Measurements from ENCODE around the gene TOR4A. TPM values are rescaled to one million over a fixed set of nuclear protein-coding genes. Genes with fewer than 3 reads are reported as not detected.
A peak's percentile ranks its signal among the peaks of the same experiment; 100 is the strongest.
"Not testable (repeated sequence)": the region's sequence is repeated elsewhere in the genome, so short reads cannot be mapped to it uniquely, and the experiment has no call there.

Gene TOR4A
- total RNA-seq, 1 donor from 2014 or later, result 1.5 TPM

GRCh38 chr9:137235424-137236237 lies 41.9 kb upstream of the TOR4A start:
- peaks cover 9% of the 10 kb centered on the region for H3K4me1 Mint-ChIP-seq (ENCODE audit: low read depth, unreplicated experiment)
- DNase-seq, result no peak
- no peak for TF ChIP-seq CTCF (IDR thresholded peaks at IDR 0.05; ENCODE audit: partially characterized antibody, unreplicated experiment)
- H3K27me3 Mint-ChIP-seq (ENCODE audit: unreplicated experiment), result peaks cover 3% of the 10 kb centered on the region
- no peak overlapping the region for H3K4me3 Mint-ChIP-seq (ENCODE audit: unreplicated experiment)
- H3K9me3 Mint-ChIP-seq (ENCODE audit: unreplicated experiment), result peaks cover 5% of the 10 kb centered on the region
- H3K36me3 Mint-ChIP-seq (ENCODE audit: unreplicated experiment), result no peaks in the 10 kb centered on the region
- H3K27ac Mint-ChIP-seq (ENCODE audit: unreplicated experiment), result no peak overlapping the region

GRCh38 chr9:137236238-137236935 lies 41.1 kb upstream of the TOR4A start:
- TF ChIP-seq CTCF (IDR thresholded peaks at IDR 0.05; ENCODE audit: partially characterized antibody, unreplicated experiment), result peak; percentile 99
- Mint-ChIP-seq H3K9me3 (ENCODE audit: unreplicated experiment) (peaks cover 5% of the 10 kb centered on the region), H3K27ac (ENCODE audit: unreplicated experiment) (no peak overlapping the region), H3K4me3 (ENCODE audit: unreplicated experiment) (no peak overlapping the region), H3K4me1 (ENCODE audit: low read depth, unreplicated experiment) (peaks cover 9% of the 10 kb centered on the region), H3K27me3 (ENCODE audit: unreplicated experiment) (peaks cover 6% of the 10 kb centered on the region), H3K36me3 (ENCODE audit: unreplicated experiment) (no peaks in the 10 kb centered on the region)
- peak; percentile 93 for DNase-seq

DNA sequence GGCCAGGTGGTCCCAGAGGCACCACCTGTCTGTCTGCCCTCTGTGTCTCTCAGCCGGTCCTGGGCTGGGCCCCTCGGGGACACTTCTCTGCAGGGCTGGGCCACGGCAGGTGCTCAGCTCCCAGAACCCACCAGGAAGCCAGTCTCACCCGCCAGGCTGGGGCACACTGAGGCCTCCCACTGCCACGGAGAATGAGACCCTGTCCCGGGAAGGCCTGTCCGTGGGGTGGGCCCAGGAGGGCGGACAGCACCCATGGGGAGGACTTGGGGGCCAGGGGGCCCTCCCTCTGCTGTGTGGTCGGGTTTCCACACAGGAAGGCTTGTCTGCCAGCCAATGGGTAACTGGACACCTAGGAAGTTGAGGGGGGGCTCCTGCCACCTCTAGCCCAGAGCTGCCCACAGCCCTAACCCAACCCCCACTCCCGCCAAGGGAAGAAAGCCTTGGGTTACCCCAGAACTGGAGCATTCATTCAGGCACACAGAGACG lies 40.5 kb upstream of the TOR4A start:
- no peak overlapping the region for H3K4me3 Mint-ChIP-seq (ENCODE audit: unreplicated experiment)
- H3K9me3 Mint-ChIP-seq (ENCODE audit: unreplicated experiment), result peaks cover 5% of the 10 kb centered on the region
- DNase-seq, result no peak
- peaks cover 9% of the 10 kb centered on the region for H3K4me1 Mint-ChIP-seq (ENCODE audit: low read depth, unreplicated experiment)
- no peak overlapping the region for H3K27ac Mint-ChIP-seq (ENCODE audit: unreplicated experiment)
- peaks cover 6% of the 10 kb centered on the region for H3K27me3 Mint-ChIP-seq (ENCODE audit: unreplicated experiment)
- no peak for TF ChIP-seq CTCF (IDR thresholded peaks at IDR 0.05; ENCODE audit: partially characterized antibody, unreplicated experiment)
- H3K36me3 Mint-ChIP-seq (ENCODE audit: unreplicated experiment), result no peaks in the 10 kb centered on the region

GRCh38 chr9:137237759-137238726 lies 39.5 kb upstream of the TOR4A start:
- no peak for TF ChIP-seq CTCF (IDR thresholded peaks at IDR 0.05; ENCODE audit: partially characterized antibody, unreplicated experiment)

GRCh38 chr9:137239541-137240200 lies 37.9 kb upstream of the TOR4A start:
- not testable (repeated sequence) for H3K9me3 Mint-ChIP-seq (ENCODE audit: unreplicated experiment); DNase-seq; H3K36me3 Mint-ChIP-seq (ENCODE audit: unreplicated experiment)
- Mint-ChIP-seq H3K4me1 (ENCODE audit: low read depth, unreplicated experiment) (peaks cover 16% of the 10 kb centered on the region), H3K4me3 (ENCODE audit: unreplicated experiment) (peak overlapping the region; percentile 81), H3K27ac (ENCODE audit: unreplicated experiment) (peak overlapping the region; percentile 62), H3K27me3 (ENCODE audit: unreplicated experiment) (peaks cover 15% of the 10 kb centered on the region)

More at GRCh38 chr9:137237759-137238726, 39.5 kb upstream of the TOR4A start:
- H3K36me3 Mint-ChIP-seq (ENCODE audit: unreplicated experiment), result no peaks in the 10 kb centered on the region
- no peak overlapping the region for H3K27ac Mint-ChIP-seq (ENCODE audit: unreplicated experiment)
- peak overlapping the region; percentile 46 for H3K4me3 Mint-ChIP-seq (ENCODE audit: unreplicated experiment)
- H3K27me3 Mint-ChIP-seq (ENCODE audit: unreplicated experiment), result peaks cover 15% of the 10 kb centered on the region
- H3K9me3 Mint-ChIP-seq (ENCODE audit: unreplicated experiment), result peaks cover 5% of the 10 kb centered on the region
- H3K4me1 Mint-ChIP-seq (ENCODE audit: low read depth, unreplicated experiment), result peaks cover 16% of the 10 kb centered on the region
- peak; percentile 59 for DNase-seq

Measured in glutamatergic neuron (in vitro differentiated cells).